NCI-H1436 (cell line): ENCODE measurements around the gene GALNT10.

Source experiments
- DNase-seq: peaks from one replicate; lab custom pipeline; 2025; lab: John Stamatoyannopoulos, UW

The GALNT10 gene

DNA sequence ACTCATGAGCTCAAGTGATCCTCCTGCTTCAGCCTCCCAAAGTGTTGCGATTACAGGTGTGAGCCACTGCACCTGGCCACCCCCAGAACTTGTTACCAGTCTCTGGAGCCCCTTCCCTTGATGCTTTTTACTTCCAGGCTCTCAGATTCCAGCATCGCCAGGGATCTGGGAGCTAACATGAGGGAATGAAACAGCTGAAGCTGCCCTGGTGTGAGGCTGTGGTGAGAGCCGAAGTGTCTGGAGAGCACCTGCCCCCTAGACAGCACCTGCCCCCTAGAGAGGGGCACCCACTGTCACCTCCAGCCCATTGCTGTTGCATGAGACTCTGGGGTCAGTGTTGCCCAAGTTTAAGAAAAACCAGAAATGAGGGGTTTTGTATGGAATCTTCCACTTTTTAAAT, 131.0 kb downstream of the GALNT10 start:
- no peak for DNase-seq

GRCh38 chr5:154324033-154324432, 133.5 kb downstream of the GALNT10 start:
- DNase-seq = no peak

GRCh38 chr5:154325566-154325965, 135.0 kb downstream of the GALNT10 start:
- DNase-seq = no peak

- DNase-seq = no peak
These were observed 138.5 kb downstream of the GALNT10 start for GRCh38 chr5:154329062-154329461.

GRCh38 chr5:154329519-154330040, 139.0 kb downstream of the GALNT10 start:
- DNase-seq = no peak

DNA sequence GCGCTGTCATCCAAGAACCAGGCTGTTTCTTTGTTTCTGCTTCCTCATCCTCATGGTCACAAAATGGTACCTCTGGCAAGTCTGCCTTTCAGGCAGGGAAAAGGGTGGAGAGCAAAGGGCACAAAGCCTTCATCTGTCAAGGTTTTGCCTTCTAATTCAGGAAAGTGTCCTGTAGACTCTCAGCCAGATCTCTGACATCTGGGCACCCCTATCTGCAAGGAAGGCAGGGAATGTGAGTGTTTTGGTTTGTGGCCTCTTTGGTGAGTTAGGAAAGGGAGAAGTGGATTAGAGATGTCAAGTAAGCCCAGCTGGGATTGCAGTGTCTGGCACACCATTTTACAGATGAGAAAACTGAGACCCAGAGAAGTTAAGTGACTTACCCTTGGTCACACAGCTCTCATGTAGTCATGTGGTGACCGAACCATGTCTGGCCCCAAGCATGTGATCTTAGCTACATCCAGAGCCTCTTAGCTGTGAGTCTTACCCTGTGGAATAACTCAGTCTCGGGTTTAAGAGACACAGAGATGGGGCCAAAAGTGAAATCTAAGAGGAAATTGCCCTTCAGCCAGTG, 139.6 kb downstream of the GALNT10 start:
- no peak for DNase-seq

- DNase-seq = no peak
These were observed 140.7 kb downstream of the GALNT10 start for GRCh38 chr5:154331232-154331631.

GRCh38 chr5:154331924-154332323, 141.4 kb downstream of the GALNT10 start:
- no peak for DNase-seq

GRCh38 chr5:154332451-154332850, 141.9 kb downstream of the GALNT10 start:
- DNase-seq = no peak

GRCh38 chr5:154333016-154333415, 142.5 kb downstream of the GALNT10 start:
- no peak for DNase-seq

GRCh38 chr5:154334406-154335064, 144.0 kb downstream of the GALNT10 start:
- DNase-seq = no peak

DNA sequence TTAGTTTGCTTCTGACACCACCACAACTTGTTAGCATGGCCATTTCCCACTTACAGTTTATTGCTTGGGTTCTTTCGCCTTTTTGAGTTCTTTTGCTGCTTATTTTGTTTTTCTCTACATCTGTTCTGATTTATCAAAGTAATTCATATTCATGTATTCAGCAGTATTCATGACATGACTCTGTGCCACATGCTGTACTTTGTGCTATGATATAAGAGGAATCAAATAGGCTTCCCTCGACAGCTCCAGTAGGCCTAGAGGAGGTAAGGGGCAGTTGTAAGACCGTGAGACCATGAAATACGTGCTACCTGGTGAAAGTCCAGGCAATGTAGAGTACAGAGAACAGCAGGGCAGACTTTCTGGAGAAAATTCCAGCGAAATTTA, 144.5 kb downstream of the GALNT10 start:
- no peak for DNase-seq

- DNase-seq = no peak
These were observed 151.1 kb downstream of the GALNT10 start for GRCh38 chr5:154341620-154342019.

DNA sequence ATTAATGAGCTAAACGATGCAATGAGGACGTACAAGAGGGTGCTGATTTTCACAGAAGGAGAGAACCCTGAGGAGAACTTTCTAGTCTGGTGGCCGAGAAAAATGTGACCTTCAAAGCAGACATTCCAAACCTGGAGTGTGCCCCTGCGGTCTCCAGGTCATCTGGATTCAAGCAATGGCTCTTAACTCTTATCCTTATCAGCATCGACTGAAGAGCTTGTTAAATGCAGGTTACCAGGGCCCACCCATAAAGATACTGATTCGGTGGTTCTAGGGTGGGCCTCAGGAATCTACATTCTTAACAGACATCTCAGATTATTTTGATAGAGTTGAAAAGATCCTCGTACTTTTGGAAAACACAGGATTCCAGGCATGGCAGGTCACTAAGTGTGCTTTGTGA, 151.7 kb downstream of the GALNT10 start:
- DNase-seq = no peak

- no peak for DNase-seq
These were observed 152.4 kb downstream of the GALNT10 start for GRCh38 chr5:154342963-154343362.

- DNase-seq = no peak
These were observed 153.9 kb downstream of the GALNT10 start for GRCh38 chr5:154344461-154344860.

GRCh38 chr5:154345255-154345952, 154.9 kb downstream of the GALNT10 start:
- DNase-seq = no peak

DNA sequence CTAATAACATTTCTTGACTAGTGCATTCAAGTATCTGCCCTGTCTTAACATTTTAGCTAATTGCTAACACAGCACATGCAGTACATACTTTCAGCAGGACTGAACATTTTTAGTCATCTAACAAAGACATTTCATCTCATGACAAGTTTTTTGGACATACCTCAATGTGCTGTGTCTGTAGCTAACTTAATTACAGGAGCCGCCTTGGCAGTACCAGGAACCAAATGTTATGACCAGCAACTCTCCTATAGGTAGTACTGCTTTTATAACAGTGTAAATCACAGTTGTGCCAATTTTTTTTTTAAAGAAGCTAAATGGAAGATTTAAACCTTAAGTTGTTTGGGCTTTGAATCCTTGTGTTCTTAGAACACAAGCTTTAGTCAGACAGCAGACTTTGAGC, 155.9 kb downstream of the GALNT10 start:
- DNase-seq = no peak

- no peak for DNase-seq
These were observed 159.2 kb downstream of the GALNT10 start for GRCh38 chr5:154349626-154350264.

- no peak for DNase-seq
These were observed 160.6 kb downstream of the GALNT10 start for GRCh38 chr5:154351141-154351540.

- DNase-seq = no peak
These were observed 161.0 kb downstream of the GALNT10 start for GRCh38 chr5:154351566-154351965.

DNA sequence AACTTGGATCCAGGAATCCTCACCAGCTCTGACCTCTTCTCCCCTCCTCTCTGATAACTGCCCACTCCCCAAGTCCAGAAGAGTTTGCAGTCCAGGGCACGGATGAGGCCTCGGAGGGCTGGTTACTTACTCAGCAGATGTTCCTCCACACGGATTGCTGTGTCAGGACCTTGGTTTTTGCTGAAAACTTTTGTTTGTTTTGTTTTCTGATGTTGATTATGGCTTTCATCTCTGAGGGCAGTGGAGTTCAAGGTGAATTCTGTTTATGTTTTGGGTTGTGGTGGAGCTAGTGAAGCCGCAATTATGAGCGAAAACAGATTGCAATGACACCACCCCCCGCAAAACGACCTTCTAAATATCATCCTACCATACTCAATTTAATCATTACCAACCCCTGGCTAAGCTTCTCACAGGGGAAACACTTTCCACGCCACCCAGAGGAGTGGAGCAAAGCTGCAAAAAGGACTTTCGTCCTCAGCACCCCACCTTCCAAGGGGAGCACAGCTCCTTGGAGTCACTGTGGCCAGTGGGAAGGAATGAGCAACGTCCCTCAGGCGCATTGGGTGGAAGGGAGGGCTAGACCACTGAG, 162.5 kb downstream of the GALNT10 start:
- DNase-seq = no peak
